A673 (cell line): ENCODE data around the gene SLC7A10. TPM values are rescaled to one million over a fixed set of nuclear protein-coding genes. Genes with fewer than 3 reads are reported as not detected.

ENCODE experiments used
- BruUV-seq: library from RNA; stranded (reverse); fragments of 400-500 nt; replicated peaks from 2 replicates; lab custom pipeline; 2021; lab: Mats Ljungman, UMichigan
- CTCF ChIA-PET: fragments of 300-600 bp; sonication (Branson Sonifier 250); formaldehyde crosslinking; loops from one replicate; lab custom pipeline; 2022; ENCODE audit warnings: antibody characterized with exemption; lab: Charles Lee
- POLR2A ChIA-PET: fragments of 300-600 bp; sonication (Branson Sonifier 250); formaldehyde crosslinking; loops from one replicate; lab custom pipeline; 2022; ENCODE audit warnings: antibody characterized with exemption; ENCODE audit not compliant: low non-redundant PET; lab: Charles Lee
- DNase-seq: peaks from one replicate; pipeline ENCODE4 v3.0.0-alpha.2; 2015; ENCODE audit warnings: low spot score
- H3K27ac ChIP-seq: fragments of 200-600 bp; sonication (generic); 2 replicates; pipeline ENCODE4 v1.5.1; 2016; ENCODE audit warnings: mixed run types, low read depth, mild to moderate bottlenecking, mixed read lengths, antibody characterized with exemption, low read length; ENCODE audit not compliant: poor library complexity, severe bottlenecking
- H3K27me3 ChIP-seq: fragments of 200-600 bp; sonication (generic); replicated peaks from 2 replicates; pipeline ENCODE4 v1.6.1; 2017; ENCODE audit warnings: mixed run types, low read depth, mild to moderate bottlenecking, mixed read lengths, antibody characterized with exemption, low read length; ENCODE audit not compliant: insufficient read depth, poor library complexity
- H3K36me3 ChIP-seq: fragments of 200-600 bp; sonication (generic); 2 replicates; pipeline ENCODE4 v1.6.1; 2016; ENCODE audit warnings: mixed run types, mild to moderate bottlenecking, mixed read lengths, antibody characterized with exemption, low read length; ENCODE audit not compliant: insufficient read depth, poor library complexity, severe bottlenecking
- H3K4me1 ChIP-seq: fragments of 200-600 bp; sonication (generic); 2 replicates; pipeline ENCODE4 v1.6.1; 2017; ENCODE audit warnings: mixed run types, mild to moderate bottlenecking, mixed read lengths, antibody characterized with exemption, low read length; ENCODE audit not compliant: insufficient read depth, poor library complexity, severe bottlenecking
- H3K4me3 ChIP-seq: fragments of 200-600 bp; sonication (generic); 2 replicates; pipeline ENCODE4 v1.5.1; 2016; ENCODE audit warnings: low read depth, mixed run types, mild to moderate bottlenecking, mixed read lengths, low read length; ENCODE audit not compliant: poor library complexity, severe bottlenecking
- H3K9me3 ChIP-seq: fragments of 200-600 bp; sonication (generic); 2 replicates; pipeline ENCODE4 v1.6.1; 2016; ENCODE audit warnings: mixed run types, low read depth, mild to moderate bottlenecking, mixed read lengths, antibody characterized with exemption, low read length; ENCODE audit not compliant: poor library complexity, severe bottlenecking
- EZH2 ChIP-seq: fragments of 200-600 bp; sonication (generic); IDR thresholded peaks from 2 replicates; pipeline ENCODE4 v1.6.1; 2017; ENCODE audit warnings: borderline replicate concordance, low read depth, mild to moderate bottlenecking, mixed read lengths, antibody characterized with exemption, low read length; ENCODE audit not compliant: poor library complexity, severe bottlenecking
- intact Hi-C: fragments of 100-400 bp; cut with micrococcal nuclease; formaldehyde crosslinking; loops from one replicate; pipeline ENCODE4 v1.10.0; 2022; ENCODE audit not compliant: unreplicated experiment
- total RNA-seq: library from RNA; stranded (reverse); gene quantifications from 2 replicates; pipeline ENCODE4 v1.2.3, GENCODE V29; 2021
- TF ChIP-seq, protein P1 (sequence below): fragments of 300-800, 200-600 bp; sonication (generic); conservative IDR thresholded peaks from 2 replicates; pipeline ENCODE4 v1.5.1; 2017; ENCODE audit warnings: low read depth, mild to moderate bottlenecking, antibody characterized with exemption, low read length, moderate library complexity, mixed read lengths

SLC7A10 gene
- total RNA-seq, 1 experiment from 2014 or later: 0.17 TPM

DNA sequence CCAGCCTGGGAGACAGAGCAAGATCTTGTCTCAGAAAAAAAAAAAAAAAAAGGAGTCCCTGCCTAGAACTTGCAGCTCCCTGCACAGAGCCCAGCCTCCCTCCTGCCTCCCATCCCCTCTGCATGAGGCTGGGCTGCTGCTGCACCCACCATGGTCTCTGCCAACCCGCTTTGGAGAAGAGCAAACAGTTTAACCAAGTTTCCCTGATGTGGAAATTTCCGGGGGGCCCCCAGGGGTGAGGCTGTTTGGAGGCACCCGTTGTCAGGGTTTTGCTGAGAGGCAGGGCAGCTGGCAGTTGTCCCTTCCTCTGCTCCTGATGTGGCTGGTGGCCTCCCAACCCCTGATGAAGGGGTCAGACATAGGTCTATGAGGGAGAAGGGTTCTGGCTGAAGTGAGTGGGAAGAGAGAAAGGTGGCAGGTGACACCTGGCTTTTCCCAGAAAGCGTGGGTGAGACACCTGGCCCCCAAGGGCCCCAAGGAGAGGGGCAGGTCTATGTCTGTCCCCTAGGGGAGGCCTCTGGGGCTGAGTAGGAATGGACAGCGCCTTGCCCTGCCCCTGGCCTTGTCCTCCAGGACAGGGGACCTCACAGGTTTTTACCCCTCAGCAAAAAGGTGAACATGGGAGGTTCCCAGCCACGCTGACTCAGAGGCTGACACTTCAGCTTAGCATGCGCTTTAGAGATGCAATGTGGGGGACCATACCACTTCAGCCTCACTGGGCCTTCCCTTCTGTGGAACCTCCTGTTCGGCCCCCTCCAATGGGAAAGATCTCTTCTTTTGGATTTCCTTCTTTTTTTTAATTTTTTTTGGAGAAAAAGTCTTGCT, 26.0 kb downstream of the SLC7A10 start:
- no peak overlapping the region for H3K4me3 ChIP-seq
- POLR2A ChIA-PET: no interaction called here

DNA sequence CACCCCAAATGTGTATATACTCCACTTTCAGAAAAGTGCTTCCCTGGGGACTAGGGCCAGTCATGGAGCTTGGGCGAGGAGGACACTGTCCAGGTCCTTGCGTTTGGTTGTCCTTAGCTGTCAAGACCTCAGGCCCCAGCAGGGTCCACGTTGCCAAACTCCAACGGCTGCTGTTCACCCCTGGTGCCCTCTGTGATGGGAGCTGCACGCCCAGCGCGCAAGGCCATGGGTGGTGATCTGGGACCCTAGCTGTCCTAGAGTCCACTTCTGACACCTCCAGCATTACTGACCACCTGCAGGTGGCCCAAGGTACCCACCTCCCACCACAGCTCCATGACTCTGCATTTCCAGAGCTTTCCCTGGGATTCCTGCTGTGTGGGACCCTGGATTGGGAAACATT, 27.5 kb downstream of the SLC7A10 start:
- TF ChIP-seq EZH2: no peak
- TF ChIP-seq, protein P1, sequence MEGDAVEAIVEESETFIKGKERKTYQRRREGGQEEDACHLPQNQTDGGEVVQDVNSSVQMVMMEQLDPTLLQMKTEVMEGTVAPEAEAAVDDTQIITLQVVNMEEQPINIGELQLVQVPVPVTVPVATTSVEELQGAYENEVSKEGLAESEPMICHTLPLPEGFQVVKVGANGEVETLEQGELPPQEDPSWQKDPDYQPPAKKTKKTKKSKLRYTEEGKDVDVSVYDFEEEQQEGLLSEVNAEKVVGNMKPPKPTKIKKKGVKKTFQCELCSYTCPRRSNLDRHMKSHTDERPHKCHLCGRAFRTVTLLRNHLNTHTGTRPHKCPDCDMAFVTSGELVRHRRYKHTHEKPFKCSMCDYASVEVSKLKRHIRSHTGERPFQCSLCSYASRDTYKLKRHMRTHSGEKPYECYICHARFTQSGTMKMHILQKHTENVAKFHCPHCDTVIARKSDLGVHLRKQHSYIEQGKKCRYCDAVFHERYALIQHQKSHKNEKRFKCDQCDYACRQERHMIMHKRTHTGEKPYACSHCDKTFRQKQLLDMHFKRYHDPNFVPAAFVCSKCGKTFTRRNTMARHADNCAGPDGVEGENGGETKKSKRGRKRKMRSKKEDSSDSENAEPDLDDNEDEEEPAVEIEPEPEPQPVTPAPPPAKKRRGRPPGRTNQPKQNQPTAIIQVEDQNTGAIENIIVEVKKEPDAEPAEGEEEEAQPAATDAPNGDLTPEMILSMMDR: no peak
- POLR2A ChIA-PET: no interaction called here
- CTCF ChIA-PET: no interaction called here
- no peaks in the 10 kb centered on the region for H3K27me3 ChIP-seq
- peaks cover 4% of the 10 kb centered on the region for H3K4me1 ChIP-seq
- no peaks in the 10 kb centered on the region for H3K9me3 ChIP-seq
- H3K4me3 ChIP-seq: no peak overlapping the region
- H3K36me3 ChIP-seq: peaks cover 10% of the 10 kb centered on the region
- intact Hi-C loops: no loop called here
- H3K27ac ChIP-seq: no peak overlapping the region
- no peak for DNase-seq
- BruUV-seq: no TSS peak

More for the DNA sequence above, 26.0 kb downstream of the SLC7A10 start:
- Histone ChIP-seq H3K27me3 (no peaks in the 10 kb centered on the region), H3K27ac (no peak overlapping the region), H3K36me3 (peaks cover 12% of the 10 kb centered on the region), H3K9me3 (no peaks in the 10 kb centered on the region), H3K4me1 (no peaks in the 10 kb centered on the region)
- DNase-seq: no peak
- intact Hi-C loops: no loop called here
- CTCF ChIA-PET: no interaction called here
- no TSS peak for BruUV-seq
- no peak for TF ChIP-seq EZH2
- TF ChIP-seq, protein P1: no peak

DNA sequence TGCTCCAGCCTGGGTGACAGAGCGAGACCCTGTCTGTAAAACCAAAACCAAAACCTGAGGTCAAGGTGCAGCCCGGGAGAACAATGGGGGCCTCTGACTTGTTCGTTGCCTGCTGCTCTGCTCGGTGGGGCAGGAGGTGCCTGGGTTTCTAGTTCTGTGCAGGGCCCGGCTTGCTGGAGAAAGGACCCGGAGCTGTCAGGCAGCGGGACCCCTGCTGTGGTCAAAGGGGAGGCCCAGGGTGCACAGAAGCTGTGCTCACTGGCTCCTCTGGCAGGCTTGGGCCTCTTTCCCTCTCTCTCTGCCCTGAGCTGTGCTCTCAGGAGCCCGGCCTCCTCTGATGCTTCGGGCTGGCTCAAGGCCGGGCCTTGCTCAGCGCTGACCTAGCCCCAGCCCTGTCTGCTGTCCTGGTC, 28.1 kb downstream of the SLC7A10 start:
- no peaks in the 10 kb centered on the region for H3K9me3 ChIP-seq
- CTCF ChIA-PET: no interaction called here

More for the DNA sequence above, 28.1 kb downstream of the SLC7A10 start:
- POLR2A ChIA-PET: no interaction called here
- H3K4me1 ChIP-seq: peaks cover 4% of the 10 kb centered on the region
- intact Hi-C loops: no loop called here
- no peak overlapping the region for H3K27ac ChIP-seq
- no TSS peak for BruUV-seq
- H3K4me3 ChIP-seq: no peak overlapping the region
- no peak for DNase-seq
- H3K36me3 ChIP-seq: peaks cover 10% of the 10 kb centered on the region
- no peaks in the 10 kb centered on the region for H3K27me3 ChIP-seq
- TF ChIP-seq, protein P1: no peak
- TF ChIP-seq EZH2: no peak
